ENCODE results near the gene LCE7A. TPM values are rescaled to one million over a fixed set of nuclear protein-coding genes. Genes with fewer than 3 reads are reported as not detected.
A peak's percentile ranks its signal among the peaks of the same experiment; 100 is the strongest.

LCE7A gene
- total RNA-seq, 4 donors from 2014 or later: not detected

DNA sequence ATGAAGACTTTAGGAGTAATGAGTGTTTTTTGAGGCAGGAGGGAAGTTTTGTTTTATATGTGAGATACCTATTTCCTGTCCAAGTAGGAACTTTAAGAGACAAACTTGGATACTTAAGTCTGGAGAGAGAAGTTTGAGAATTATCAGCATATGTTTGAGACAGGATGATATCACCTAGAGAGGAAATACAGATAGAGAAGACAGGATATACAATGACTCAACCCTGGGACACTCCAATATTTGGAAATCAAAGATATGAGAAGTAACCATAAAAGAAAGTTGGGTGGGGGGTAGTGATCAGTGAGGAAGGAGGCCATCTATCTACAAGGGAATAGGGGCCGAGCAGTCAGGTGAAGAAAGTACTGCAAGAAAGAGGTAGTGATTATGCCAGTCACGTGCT is 6.5 kb downstream of the LCE7A start:
- TF ChIP-seq, protein P1, sequence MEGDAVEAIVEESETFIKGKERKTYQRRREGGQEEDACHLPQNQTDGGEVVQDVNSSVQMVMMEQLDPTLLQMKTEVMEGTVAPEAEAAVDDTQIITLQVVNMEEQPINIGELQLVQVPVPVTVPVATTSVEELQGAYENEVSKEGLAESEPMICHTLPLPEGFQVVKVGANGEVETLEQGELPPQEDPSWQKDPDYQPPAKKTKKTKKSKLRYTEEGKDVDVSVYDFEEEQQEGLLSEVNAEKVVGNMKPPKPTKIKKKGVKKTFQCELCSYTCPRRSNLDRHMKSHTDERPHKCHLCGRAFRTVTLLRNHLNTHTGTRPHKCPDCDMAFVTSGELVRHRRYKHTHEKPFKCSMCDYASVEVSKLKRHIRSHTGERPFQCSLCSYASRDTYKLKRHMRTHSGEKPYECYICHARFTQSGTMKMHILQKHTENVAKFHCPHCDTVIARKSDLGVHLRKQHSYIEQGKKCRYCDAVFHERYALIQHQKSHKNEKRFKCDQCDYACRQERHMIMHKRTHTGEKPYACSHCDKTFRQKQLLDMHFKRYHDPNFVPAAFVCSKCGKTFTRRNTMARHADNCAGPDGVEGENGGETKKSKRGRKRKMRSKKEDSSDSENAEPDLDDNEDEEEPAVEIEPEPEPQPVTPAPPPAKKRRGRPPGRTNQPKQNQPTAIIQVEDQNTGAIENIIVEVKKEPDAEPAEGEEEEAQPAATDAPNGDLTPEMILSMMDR (IDR thresholded peaks at IDR 0.05): no peak
- ATAC-seq (ENCODE audit: low FRiP score) (no peak), DNase-seq (ENCODE audit: low spot score) (no peak)

DNA sequence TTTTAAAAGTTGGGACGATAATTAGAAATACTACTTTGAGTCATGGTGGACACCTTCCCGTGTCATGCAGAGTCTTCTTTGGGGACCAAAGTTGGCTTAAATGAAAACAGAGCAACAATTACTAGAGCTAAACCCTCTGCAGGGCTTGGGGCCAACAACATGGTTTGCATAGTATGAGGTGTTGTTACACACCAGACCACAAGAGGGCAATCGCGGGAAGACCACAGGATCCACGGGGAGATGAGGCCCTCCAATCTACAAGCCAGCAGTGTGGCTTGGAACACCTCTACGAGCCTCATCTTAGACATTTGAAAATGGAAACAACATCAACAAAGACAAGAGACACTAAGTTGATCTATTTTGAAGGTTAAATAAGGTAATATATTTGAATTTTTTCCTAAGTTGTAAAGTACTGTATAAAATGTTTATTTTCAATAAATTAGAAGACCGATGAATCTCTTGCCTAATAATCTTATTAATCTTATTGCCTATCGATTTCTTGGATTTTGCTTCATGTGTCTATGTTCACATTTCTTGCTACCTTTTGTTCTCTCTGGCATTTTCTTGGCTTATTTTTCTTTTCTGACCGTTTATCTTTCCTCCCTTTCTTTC is 10.1 kb downstream of the LCE7A start:
- TF ChIP-seq, protein P1 (IDR thresholded peaks at IDR 0.05): peak in 1 of 3 donors; percentile 56
- ATAC-seq (ENCODE audit: low FRiP score): no peak
- DNase-seq (ENCODE audit: low spot score): peak; percentile 29

DNA sequence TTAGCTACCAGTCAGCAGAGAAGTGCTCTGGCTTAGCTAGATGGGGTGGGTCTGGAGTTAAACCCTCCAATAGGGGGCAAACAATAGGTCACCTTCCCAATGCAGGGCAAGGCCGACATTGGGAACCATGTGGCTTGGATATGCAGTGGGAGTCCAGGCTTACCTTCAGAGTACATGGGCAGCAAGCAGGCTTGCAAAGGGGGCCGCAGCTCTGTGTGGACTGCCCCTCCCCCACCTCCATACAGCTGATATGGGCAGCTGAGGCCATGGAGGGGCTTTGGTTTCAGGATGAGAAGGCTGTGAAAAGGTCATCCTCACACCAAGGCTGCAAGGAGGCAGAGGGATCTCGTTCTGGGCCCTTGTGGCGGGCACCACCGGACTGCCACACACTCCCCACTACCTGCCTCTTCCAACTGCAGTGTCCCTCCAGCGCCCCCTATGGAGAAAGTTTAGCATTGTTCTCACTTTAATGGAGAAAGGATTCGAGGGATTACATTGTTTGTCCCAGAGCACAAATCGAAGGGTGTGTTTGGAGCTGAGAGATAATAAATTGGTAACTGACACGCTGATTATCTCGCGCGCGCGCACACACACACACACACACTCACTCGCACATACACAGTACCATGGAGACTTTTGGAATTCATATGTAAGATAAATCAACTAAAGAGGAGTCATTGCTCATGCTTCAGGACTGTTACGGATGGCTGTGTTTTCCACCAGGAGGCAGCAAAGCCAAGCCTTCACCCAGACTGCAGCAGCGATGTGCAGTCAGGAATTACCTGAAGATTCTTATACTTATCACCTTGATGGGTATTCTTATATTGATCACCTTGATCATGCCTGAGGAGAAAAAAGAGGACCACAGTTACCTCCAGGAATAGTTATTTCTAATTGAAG is 11.3 kb downstream of the LCE7A start:
- DNase-seq (ENCODE audit: low spot score) (no peak), ATAC-seq (ENCODE audit: low FRiP score) (no peak)
- TF ChIP-seq, protein P1 (IDR thresholded peaks at IDR 0.05): no peak

DNA sequence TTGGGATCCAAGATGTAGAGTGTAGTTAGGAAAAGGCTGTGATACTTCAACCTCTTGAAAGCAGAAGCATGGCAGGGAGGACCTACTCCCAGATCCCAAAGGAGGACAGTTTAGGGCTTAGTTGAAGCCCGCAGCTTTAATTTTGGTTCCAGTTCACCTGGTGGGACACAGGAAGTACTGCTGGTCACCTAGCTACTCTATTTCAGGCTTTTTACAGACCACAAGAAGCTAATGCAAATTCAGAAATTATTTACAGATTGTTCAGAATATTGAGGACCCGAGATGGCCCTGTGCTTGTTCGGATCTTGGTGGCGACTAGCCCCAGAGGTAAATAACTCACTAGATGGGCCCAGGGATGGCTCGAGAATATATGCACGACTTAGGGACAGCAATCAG is 11.9 kb downstream of the LCE7A start:
- no peak for ATAC-seq (ENCODE audit: low FRiP score)
- TF ChIP-seq, protein P1 (IDR thresholded peaks at IDR 0.05): no peak
- no peak for DNase-seq (ENCODE audit: low spot score)

DNA sequence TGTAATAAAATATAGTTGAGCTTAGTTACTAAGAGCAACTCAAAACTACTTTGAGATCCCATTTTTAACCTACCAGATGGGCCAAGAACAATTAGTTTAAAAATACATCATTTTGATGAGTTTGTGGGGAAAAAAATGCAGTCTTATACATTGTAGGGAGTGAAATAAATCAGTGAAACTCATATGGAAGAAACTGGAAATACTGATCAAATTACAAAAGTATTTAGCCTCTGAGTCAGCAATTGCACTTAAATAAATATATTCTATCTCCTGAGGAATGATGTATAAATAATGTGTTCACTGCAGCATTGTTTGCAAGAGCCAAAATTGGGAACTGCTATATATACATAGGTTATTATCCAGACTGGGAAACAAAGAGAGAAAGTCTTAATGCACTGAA is 13.7 kb downstream of the LCE7A start:
- TF ChIP-seq, protein P1 (IDR thresholded peaks at IDR 0.05): no peak
- ATAC-seq (ENCODE audit: low FRiP score): no peak
- no peak for DNase-seq (ENCODE audit: low spot score)

- TF ChIP-seq, protein P1 (IDR thresholded peaks at IDR 0.05): no peak
- ATAC-seq (ENCODE audit: low FRiP score): no peak
- DNase-seq (ENCODE audit: low spot score): no peak
Observed at GRCh38 chr1:152876827-152877226, 17.0 kb downstream of the LCE7A start.
